ENCODE data around the gene SLC20A1. TPM values are rescaled to one million over a fixed set of nuclear protein-coding genes. Genes with fewer than 3 reads are reported as not detected.

The SLC20A1 gene
- total RNA-seq, 1 experiment from 2014 or later = 99.9 TPM

- Histone ChIP-seq H4K20me1 (ENCODE audit: insufficient read depth) (no peaks in the 10 kb centered on the region), H3K4me1 (replicated peaks; ENCODE audit: insufficient read depth) (peaks cover 12% of the 10 kb centered on the region), H3K27ac (no peak overlapping the region), H3K4me3 (no peak overlapping the region), H3K9me2 (ENCODE audit: insufficient read depth) (no peaks in the 10 kb centered on the region), H3K4me2 (no peak overlapping the region), H3K36me3 (ENCODE audit: low read depth) (no peaks in the 10 kb centered on the region), H3K79me2 (ENCODE audit: low read depth) (no peaks in the 10 kb centered on the region), H3K27me3 (ENCODE audit: insufficient read depth, low read depth) (no peaks in the 10 kb centered on the region), H3K9me3 (ENCODE audit: insufficient read depth, low read depth) (no peaks in the 10 kb centered on the region), H2AFZ (no peak overlapping the region), H3F3A (ENCODE audit: insufficient read depth, low read depth) (peaks cover 18% of the 10 kb centered on the region)
- DNase-seq = no peak
- ChIA-PET CTCF (no interaction called here), POLR2A (ENCODE audit: unreplicated experiment) (interaction anchor here (0.7 kb wide), 1 partner anchor 10 kb away, joined by 3 read pairs; no protein-coding TSS in a partner anchor)
- TF ChIP-seq CTCF (conservative IDR thresholded peaks at IDR 0.05) (no peak), EZH2 (IDR thresholded peaks at IDR 0.05; ENCODE audit: low read depth) (no peak)
- intact Hi-C loops (cut with micrococcal nuclease; ENCODE audit: unreplicated experiment) = no loop called here
- no TSS peak for BruUV-seq (replicated peaks)
Measured at GRCh38 chr2:112674229-112674628, 28.5 kb downstream of the SLC20A1 start.

- H2AFZ ChIP-seq = peak overlapping the region; percentile 12; the same call in 1 of the 2 replicates
- BruUV-seq (replicated peaks) = no TSS peak
- CTCF ChIA-PET = no interaction called here
Measured at GRCh38 chr2:112679484-112679883, 33.7 kb downstream of the SLC20A1 start.

GRCh38 chr2:112680666-112681101 is 34.9 kb downstream of the SLC20A1 start:
- POLR2A ChIA-PET (ENCODE audit: unreplicated experiment) = no interaction called here
- no peaks in the 10 kb centered on the region for H3K9me3 ChIP-seq (ENCODE audit: insufficient read depth, low read depth)
- no peaks in the 10 kb centered on the region for H4K20me1 ChIP-seq (ENCODE audit: insufficient read depth)
- H3K4me3 ChIP-seq = no peak overlapping the region
- CTCF ChIA-PET = no interaction called here
- no peak overlapping the region for H3K27ac ChIP-seq
- H3K36me3 ChIP-seq (ENCODE audit: low read depth) = no peaks in the 10 kb centered on the region
- BruUV-seq (replicated peaks) = no TSS peak
- peaks cover 32% of the 10 kb centered on the region for H3K4me1 ChIP-seq (replicated peaks; ENCODE audit: insufficient read depth)
- peaks cover 27% of the 10 kb centered on the region for H3F3A ChIP-seq (ENCODE audit: insufficient read depth, low read depth)
- no peak overlapping the region for H3K4me2 ChIP-seq
- no peaks in the 10 kb centered on the region for H3K27me3 ChIP-seq (ENCODE audit: insufficient read depth, low read depth)
- intact Hi-C loops (cut with micrococcal nuclease; ENCODE audit: unreplicated experiment) = no loop called here
- no peak for DNase-seq
- H3K79me2 ChIP-seq (ENCODE audit: low read depth) = no peaks in the 10 kb centered on the region
- H3K9me2 ChIP-seq (ENCODE audit: insufficient read depth) = no peaks in the 10 kb centered on the region
- TF ChIP-seq EZH2 (IDR thresholded peaks at IDR 0.05; ENCODE audit: low read depth) (no peak), CTCF (conservative IDR thresholded peaks at IDR 0.05) (no peak)
- no peak overlapping the region for H2AFZ ChIP-seq

More at GRCh38 chr2:112679484-112679883, 33.7 kb downstream of the SLC20A1 start:
- no peaks in the 10 kb centered on the region for H4K20me1 ChIP-seq (ENCODE audit: insufficient read depth)
- peaks cover 21% of the 10 kb centered on the region for H3K4me1 ChIP-seq (replicated peaks; ENCODE audit: insufficient read depth)
- H3K27ac ChIP-seq = no peak overlapping the region
- TF ChIP-seq CTCF (conservative IDR thresholded peaks at IDR 0.05) (no peak), EZH2 (IDR thresholded peaks at IDR 0.05; ENCODE audit: low read depth) (no peak)
- peaks cover 24% of the 10 kb centered on the region for H3F3A ChIP-seq (ENCODE audit: insufficient read depth, low read depth)
- H3K9me2 ChIP-seq (ENCODE audit: insufficient read depth) = no peaks in the 10 kb centered on the region
- no peak overlapping the region for H3K4me2 ChIP-seq
- POLR2A ChIA-PET (ENCODE audit: unreplicated experiment) = interaction anchor here (0.6 kb wide), 1 partner anchor 13 kb away, joined by 4 read pairs; no protein-coding TSS in a partner anchor
- H3K9me3 ChIP-seq (ENCODE audit: insufficient read depth, low read depth) = no peaks in the 10 kb centered on the region
- intact Hi-C loops (cut with micrococcal nuclease; ENCODE audit: unreplicated experiment) = no loop called here
- no peaks in the 10 kb centered on the region for H3K79me2 ChIP-seq (ENCODE audit: low read depth)
- H3K27me3 ChIP-seq (ENCODE audit: insufficient read depth, low read depth) = no peaks in the 10 kb centered on the region
- H3K36me3 ChIP-seq (ENCODE audit: low read depth) = no peaks in the 10 kb centered on the region
- no peak for DNase-seq
- H3K4me3 ChIP-seq = no peak overlapping the region
